Neural crest cell (in vitro differentiated cells): ENCODE results near the gene PREPL. TPM values are rescaled to one million over a fixed set of nuclear protein-coding genes. Genes with fewer than 3 reads are reported as not detected.

Experiments
- DNase-seq: peaks from one replicate; pipeline ENCODE4 v3.0.0; 2021; ENCODE audit warnings: low read depth, mixed read lengths, low spot score
- H3K27ac Mint-ChIP-seq: one replicate; pipeline ENCODE4 v1.8.0; 2021; ENCODE audit warnings: mild to moderate bottlenecking, mixed read lengths; ENCODE audit not compliant: unreplicated experiment
- H3K27me3 Mint-ChIP-seq: 2 replicates; pipeline ENCODE4 v1.8.0; 2021; ENCODE audit warnings: low read depth, mild to moderate bottlenecking, mixed read lengths
- H3K36me3 Mint-ChIP-seq: 2 replicates; pipeline ENCODE4 v1.8.0; 2021; ENCODE audit warnings: low read depth, mild to moderate bottlenecking, mixed read lengths
- H3K4me1 Mint-ChIP-seq: 2 replicates; pipeline ENCODE4 v1.8.0; 2021; ENCODE audit warnings: mixed read lengths
- H3K4me3 Mint-ChIP-seq: one replicate; pipeline ENCODE4 v1.8.0; 2021; ENCODE audit warnings: mild to moderate bottlenecking, mixed read lengths
- H3K9me3 Mint-ChIP-seq: 2 replicates; pipeline ENCODE4 v1.8.0; 2021; ENCODE audit warnings: mixed read lengths
- total RNA-seq: library from RNA; stranded (reverse); gene quantifications from 2 replicates; pipeline ENCODE4 v1.2.1, GENCODE V29; 2021
- TF ChIP-seq, protein P1 (sequence below): fragments of 200-600 bp; sonication (generic); conservative IDR thresholded peaks from 2 replicates; pipeline ENCODE4 v1.5.0; 2021; ENCODE audit warnings: antibody characterized with exemption, mild to moderate bottlenecking

The PREPL gene
- total RNA-seq, 1 donor from 2014 or later = 46.1 TPM

DNA sequence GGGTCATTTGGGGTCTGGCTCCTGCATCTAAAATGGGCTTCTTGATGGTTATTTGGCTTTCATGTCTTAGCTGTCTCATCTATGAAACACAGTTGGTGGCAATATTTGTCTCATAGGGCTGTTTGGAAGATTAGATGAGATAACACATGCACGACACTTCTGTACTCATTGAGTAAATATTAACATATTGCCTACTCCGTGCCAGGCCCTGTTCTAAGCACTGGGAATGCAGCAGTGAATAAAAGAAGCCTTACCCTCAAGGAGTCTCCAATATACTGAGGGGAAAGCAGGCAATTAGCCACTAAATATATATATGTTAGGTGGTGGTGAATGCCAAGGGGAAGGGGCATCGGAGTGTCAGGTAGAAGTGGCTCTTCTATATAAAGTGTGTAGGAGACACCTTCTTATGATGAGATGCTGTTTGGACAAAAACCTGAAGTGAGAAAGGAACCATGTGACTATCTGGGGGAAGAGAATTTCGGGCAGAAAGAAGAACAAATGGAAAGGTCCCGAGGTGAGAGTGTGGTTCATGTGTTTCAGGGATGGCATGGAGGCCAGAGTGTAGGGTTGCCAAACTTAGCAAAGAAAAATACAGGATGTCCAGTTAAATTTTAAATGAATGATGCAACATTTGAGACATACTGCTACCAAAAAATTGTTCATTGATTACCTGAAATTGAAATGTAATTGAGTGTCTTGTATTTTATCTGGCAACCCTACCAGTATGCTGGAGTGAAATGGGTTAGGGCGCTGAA, 74.2 kb downstream of the PREPL start:
- no peaks in the 10 kb centered on the region for H3K9me3 Mint-ChIP-seq
- peaks cover 2% of the 10 kb centered on the region for H3K27me3 Mint-ChIP-seq
- TF ChIP-seq, protein P1, sequence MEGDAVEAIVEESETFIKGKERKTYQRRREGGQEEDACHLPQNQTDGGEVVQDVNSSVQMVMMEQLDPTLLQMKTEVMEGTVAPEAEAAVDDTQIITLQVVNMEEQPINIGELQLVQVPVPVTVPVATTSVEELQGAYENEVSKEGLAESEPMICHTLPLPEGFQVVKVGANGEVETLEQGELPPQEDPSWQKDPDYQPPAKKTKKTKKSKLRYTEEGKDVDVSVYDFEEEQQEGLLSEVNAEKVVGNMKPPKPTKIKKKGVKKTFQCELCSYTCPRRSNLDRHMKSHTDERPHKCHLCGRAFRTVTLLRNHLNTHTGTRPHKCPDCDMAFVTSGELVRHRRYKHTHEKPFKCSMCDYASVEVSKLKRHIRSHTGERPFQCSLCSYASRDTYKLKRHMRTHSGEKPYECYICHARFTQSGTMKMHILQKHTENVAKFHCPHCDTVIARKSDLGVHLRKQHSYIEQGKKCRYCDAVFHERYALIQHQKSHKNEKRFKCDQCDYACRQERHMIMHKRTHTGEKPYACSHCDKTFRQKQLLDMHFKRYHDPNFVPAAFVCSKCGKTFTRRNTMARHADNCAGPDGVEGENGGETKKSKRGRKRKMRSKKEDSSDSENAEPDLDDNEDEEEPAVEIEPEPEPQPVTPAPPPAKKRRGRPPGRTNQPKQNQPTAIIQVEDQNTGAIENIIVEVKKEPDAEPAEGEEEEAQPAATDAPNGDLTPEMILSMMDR = no peak
- no peak overlapping the region for H3K4me3 Mint-ChIP-seq
- no peak for DNase-seq
- H3K4me1 Mint-ChIP-seq = peaks cover 10% of the 10 kb centered on the region
- no peaks in the 10 kb centered on the region for H3K36me3 Mint-ChIP-seq
- H3K27ac Mint-ChIP-seq = no peak overlapping the region

DNA sequence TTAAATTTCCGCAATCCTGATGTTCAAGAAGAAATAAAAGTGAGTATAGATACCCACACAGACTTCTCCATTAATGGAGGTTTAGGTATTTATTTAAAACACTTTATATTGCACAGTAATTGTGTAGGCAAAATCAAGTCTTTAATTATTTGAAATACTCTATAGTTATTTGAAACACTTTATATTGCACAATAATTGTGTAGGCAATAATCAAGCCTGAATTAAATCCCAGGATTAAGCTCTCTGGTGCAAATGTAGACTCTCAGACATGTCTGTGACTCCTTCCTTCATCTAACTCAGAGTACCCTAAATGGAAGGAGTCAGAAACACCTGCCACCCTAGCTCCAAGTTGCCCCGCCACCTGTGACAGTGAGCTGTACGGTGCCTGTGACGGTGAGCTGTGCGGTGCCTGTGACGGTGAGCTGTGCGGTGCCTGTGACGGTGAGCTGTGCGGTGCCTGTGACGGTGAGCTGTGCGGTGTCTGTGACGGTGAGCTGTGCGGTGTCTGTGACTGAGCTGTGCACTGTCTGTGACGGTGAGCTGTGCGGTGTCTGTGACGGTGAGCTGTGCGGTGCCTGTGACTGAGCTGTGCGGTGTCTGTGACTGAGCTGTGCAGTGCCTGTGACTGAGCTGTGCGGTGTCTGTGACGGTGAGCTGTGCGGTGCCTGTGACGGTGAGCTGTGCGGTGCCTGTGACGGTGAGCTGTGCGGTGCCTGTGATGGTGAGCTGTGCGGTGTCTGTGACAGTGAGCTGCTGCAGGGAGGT, 75.0 kb downstream of the PREPL start:
- Mint-ChIP-seq H3K9me3 (no peaks in the 10 kb centered on the region), H3K27ac (no peak overlapping the region), H3K36me3 (no peaks in the 10 kb centered on the region), H3K27me3 (peaks cover 4% of the 10 kb centered on the region), H3K4me3 (no peak overlapping the region), H3K4me1 (peaks cover 10% of the 10 kb centered on the region)
- DNase-seq = no peak
- TF ChIP-seq, protein P1 = no peak

DNA sequence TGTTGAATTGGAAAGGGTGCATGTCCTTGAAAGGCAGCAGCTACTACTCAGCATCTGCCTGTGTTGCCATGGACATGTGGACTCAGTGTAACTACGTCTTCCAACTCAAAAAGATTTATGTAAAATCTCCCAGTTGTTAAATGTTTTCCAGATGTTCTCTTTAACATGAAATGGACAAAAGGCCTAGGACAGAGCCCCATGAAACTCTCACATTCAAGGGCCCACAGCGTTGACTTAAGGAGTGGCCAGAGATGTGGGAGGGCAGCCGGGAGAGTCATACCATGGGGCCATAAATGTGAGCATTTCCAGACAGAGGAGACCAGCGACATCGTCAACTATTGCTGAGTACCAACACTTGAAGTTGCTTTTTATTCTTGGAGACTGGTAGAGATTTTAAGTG, 76.1 kb downstream of the PREPL start:
- TF ChIP-seq, protein P1 = no peak
- Mint-ChIP-seq H3K36me3 (no peaks in the 10 kb centered on the region), H3K4me3 (no peak overlapping the region), H3K27me3 (peaks cover 4% of the 10 kb centered on the region), H3K9me3 (no peaks in the 10 kb centered on the region), H3K27ac (no peak overlapping the region), H3K4me1 (peaks cover 4% of the 10 kb centered on the region)
- no peak for DNase-seq

DNA sequence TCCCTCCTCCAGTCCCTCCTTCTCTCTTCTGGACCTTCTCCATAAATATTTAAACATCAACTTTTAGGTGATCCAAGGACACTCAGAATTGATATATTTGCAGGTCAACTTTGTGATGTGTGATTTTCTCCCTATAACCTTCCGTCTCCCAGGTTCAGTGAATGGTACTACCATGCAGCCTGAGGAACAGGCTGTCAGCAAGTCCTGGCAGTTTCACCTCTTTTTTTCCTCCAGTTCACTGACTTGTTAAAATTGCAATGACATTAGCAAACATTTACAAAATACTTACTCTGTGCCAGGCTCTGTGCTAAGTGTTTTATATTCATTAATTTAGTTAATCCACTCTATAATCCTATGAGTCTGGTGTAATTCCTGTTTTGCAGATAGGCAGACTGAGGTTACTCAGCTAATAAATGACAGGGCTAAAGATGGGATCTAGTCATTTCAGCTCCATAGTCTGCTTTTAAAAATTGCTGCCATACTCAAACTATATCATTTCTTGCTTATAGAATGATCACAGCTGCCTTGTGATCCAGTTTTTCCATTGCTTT, 78.1 kb downstream of the PREPL start:
- H3K9me3 Mint-ChIP-seq = no peaks in the 10 kb centered on the region
- H3K4me3 Mint-ChIP-seq = no peak overlapping the region
- H3K27ac Mint-ChIP-seq = no peak overlapping the region
- peaks cover 4% of the 10 kb centered on the region for H3K27me3 Mint-ChIP-seq
- TF ChIP-seq, protein P1 = no peak
- no peak for DNase-seq
- peaks cover 3% of the 10 kb centered on the region for H3K4me1 Mint-ChIP-seq
- H3K36me3 Mint-ChIP-seq = no peaks in the 10 kb centered on the region

DNA sequence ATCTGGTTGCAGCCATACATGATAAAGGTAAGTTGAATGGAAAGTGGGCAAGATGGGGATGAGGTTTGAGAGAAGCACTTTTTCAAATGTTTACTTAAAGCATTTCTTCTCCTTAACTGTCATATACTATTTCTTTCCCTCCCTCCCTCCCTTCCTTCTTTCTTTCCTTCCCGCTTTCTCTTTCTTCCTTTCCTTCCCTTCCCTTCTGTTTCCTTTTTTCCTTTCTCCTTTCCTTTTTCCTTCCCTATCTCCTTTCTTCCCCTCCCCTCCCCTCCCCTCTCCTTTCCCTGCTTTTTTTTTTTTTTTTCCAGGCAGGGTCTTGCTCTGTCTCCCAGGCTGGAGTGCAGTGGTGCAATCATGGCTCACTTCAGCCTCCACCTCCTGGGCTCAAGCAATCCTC, 80.4 kb downstream of the PREPL start:
- H3K9me3 Mint-ChIP-seq = no peaks in the 10 kb centered on the region
- peaks cover 3% of the 10 kb centered on the region for H3K4me1 Mint-ChIP-seq
- TF ChIP-seq, protein P1 = no peak
- H3K4me3 Mint-ChIP-seq = no peak overlapping the region
- no peak overlapping the region for H3K27ac Mint-ChIP-seq
- no peak for DNase-seq
- no peaks in the 10 kb centered on the region for H3K36me3 Mint-ChIP-seq
- peaks cover 4% of the 10 kb centered on the region for H3K27me3 Mint-ChIP-seq
